DOHH2 (cell line): ENCODE measurements around the gene MLIP.

Experiments used
- H3F3A ChIP-seq: fragments of 200-600 bp; sonication (generic), shearing (Covaris generic); 2 replicates; pipeline ENCODE4 v1.6.0; 2016; ENCODE audit warnings: antibody characterized with exemption, mild to moderate bottlenecking; ENCODE audit not compliant: control insufficient read depth, insufficient read depth
- H3K27ac ChIP-seq: fragments of 200-600 bp; sonication (generic); 2 replicates; pipeline ENCODE4 v1.5.1; 2014; ENCODE audit warnings: low read depth, mild to moderate bottlenecking, low read length, moderate library complexity
- H3K27me3 ChIP-seq: fragments of 200-600 bp; sonication (generic); 2 replicates; pipeline ENCODE4 v1.6.1; 2014; ENCODE audit warnings: mild to moderate bottlenecking, low read length, mixed read lengths; ENCODE audit not compliant: control insufficient read depth
- H3K36me3 ChIP-seq: fragments of 200-600 bp; sonication (generic); 2 replicates; pipeline ENCODE4 v1.6.1; 2014; ENCODE audit warnings: mild to moderate bottlenecking, low read length, moderate library complexity, mixed read lengths; ENCODE audit not compliant: control insufficient read depth
- H3K4me1 ChIP-seq: fragments of 200-600 bp; sonication (generic); 2 replicates; pipeline ENCODE4 v1.6.1; 2014; ENCODE audit warnings: mild to moderate bottlenecking, low read length, mixed read lengths; ENCODE audit not compliant: control insufficient read depth
- H3K4me2 ChIP-seq: fragments of 200-600 bp; sonication (generic); 2 replicates; pipeline ENCODE4 v1.6.0; 2014; ENCODE audit warnings: mild to moderate bottlenecking, low read length, moderate library complexity
- H3K4me3 ChIP-seq: fragments of 200-600 bp; sonication (generic); 2 replicates; pipeline ENCODE4 v1.5.1; 2014; ENCODE audit warnings: mild to moderate bottlenecking, low read length, mixed read lengths
- H3K79me2 ChIP-seq: fragments of 200-600 bp; sonication (generic); 2 replicates; pipeline ENCODE4 v1.6.1; 2014; ENCODE audit warnings: mild to moderate bottlenecking, low read length, mixed read lengths; ENCODE audit not compliant: control insufficient read depth
- H3K9me2 ChIP-seq: fragments of 200-600 bp; sonication (generic); replicated peaks from 2 replicates; pipeline ENCODE4 v1.6.1; 2014; ENCODE audit warnings: mild to moderate bottlenecking, low read length, mixed read lengths; ENCODE audit not compliant: control insufficient read depth
- H3K9me3 ChIP-seq: fragments of 200-600 bp; sonication (generic); 2 replicates; pipeline ENCODE4 v1.6.1; 2014; ENCODE audit warnings: antibody characterized with exemption, low read length, mixed read lengths; ENCODE audit not compliant: control insufficient read depth, insufficient read depth
- H4K20me1 ChIP-seq: fragments of 200-600 bp; sonication (generic); 2 replicates; pipeline ENCODE4 v1.6.0; 2014; ENCODE audit warnings: low read depth, mild to moderate bottlenecking, antibody characterized with exemption, low read length, moderate library complexity; ENCODE audit not compliant: control insufficient read depth, insufficient read depth
- EZH2phosphoT487 ChIP-seq: fragments of 200-600 bp; sonication (generic); IDR thresholded peaks from 2 replicates; pipeline ENCODE4 v1.6.1; 2017; ENCODE audit warnings: borderline replicate concordance, mild to moderate bottlenecking, antibody characterized with exemption, low read length, moderate library complexity, mixed read lengths
- TF ChIP-seq, protein P1 (sequence below): fragments of 200-600 bp; sonication (generic); IDR thresholded peaks from one replicate; pipeline ENCODE4 v1.5.1; 2014; ENCODE audit warnings: antibody characterized with exemption, mild to moderate bottlenecking, low read depth, low read length; ENCODE audit not compliant: poor library complexity, severe bottlenecking

The MLIP gene

DNA sequence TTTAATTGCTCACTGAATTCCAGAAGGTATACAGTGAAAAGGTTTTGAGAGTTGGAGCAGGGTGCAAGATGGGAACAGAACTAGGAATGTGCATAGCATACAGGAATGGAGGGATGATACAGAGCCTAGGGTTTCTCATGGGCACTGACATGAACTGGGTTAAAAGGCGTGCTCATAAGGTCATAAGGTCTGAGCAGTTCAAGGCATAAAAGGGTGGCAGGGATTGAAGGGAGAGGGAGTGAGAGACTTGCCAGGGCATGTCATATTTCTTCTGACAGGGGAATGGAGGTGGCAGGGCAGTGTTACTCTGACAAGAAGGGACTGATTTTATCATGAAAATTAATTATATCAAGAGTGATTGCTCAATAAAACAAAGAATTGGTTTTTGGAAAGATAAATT lies 4.7 kb downstream of the MLIP start:
- no peaks in the 10 kb centered on the region for H3K27me3 ChIP-seq
- no peak overlapping the region for H3K27ac ChIP-seq
- no peaks in the 10 kb centered on the region for H3K79me2 ChIP-seq
- H4K20me1 ChIP-seq: no peaks in the 10 kb centered on the region
- H3K4me3 ChIP-seq: no peak overlapping the region
- H3K9me2 ChIP-seq: no peaks in the 10 kb centered on the region
- H3K9me3 ChIP-seq: no peaks in the 10 kb centered on the region; the same call in 1 of the 2 replicates
- H3K36me3 ChIP-seq: no peaks in the 10 kb centered on the region
- no peak overlapping the region for H3K4me2 ChIP-seq
- no peak for TF ChIP-seq EZH2phosphoT487
- TF ChIP-seq, protein P1, sequence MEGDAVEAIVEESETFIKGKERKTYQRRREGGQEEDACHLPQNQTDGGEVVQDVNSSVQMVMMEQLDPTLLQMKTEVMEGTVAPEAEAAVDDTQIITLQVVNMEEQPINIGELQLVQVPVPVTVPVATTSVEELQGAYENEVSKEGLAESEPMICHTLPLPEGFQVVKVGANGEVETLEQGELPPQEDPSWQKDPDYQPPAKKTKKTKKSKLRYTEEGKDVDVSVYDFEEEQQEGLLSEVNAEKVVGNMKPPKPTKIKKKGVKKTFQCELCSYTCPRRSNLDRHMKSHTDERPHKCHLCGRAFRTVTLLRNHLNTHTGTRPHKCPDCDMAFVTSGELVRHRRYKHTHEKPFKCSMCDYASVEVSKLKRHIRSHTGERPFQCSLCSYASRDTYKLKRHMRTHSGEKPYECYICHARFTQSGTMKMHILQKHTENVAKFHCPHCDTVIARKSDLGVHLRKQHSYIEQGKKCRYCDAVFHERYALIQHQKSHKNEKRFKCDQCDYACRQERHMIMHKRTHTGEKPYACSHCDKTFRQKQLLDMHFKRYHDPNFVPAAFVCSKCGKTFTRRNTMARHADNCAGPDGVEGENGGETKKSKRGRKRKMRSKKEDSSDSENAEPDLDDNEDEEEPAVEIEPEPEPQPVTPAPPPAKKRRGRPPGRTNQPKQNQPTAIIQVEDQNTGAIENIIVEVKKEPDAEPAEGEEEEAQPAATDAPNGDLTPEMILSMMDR: no peak
- H3K4me1 ChIP-seq: no peaks in the 10 kb centered on the region
- no peaks in the 10 kb centered on the region for H3F3A ChIP-seq

DNA sequence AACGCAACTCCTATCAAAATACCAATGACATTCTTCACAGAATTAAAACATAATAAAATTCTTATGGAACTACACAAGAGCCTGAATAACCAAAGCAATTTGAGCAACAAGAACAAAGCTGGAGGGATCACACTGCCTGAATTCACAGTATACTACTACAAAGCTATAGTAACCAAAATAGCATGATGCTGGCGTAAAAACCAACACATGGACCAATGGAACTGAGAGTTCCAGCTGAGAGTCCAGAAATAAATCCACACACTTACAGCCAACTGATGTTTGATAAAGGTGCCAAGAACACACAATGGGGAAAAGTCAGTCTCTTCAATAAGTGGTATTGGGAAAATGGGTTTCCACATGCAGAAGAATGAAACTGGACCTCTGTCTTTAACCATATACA lies 6.9 kb downstream of the MLIP start:
- Histone ChIP-seq H3F3A (no peaks in the 10 kb centered on the region), H3K4me3 (no peak overlapping the region), H3K36me3 (no peaks in the 10 kb centered on the region), H3K27ac (no peak overlapping the region), H3K9me3 (no peaks in the 10 kb centered on the region; the same call in 1 of the 2 replicates), H3K4me1 (no peaks in the 10 kb centered on the region), H3K27me3 (no peaks in the 10 kb centered on the region), H3K4me2 (no peak overlapping the region), H3K9me2 (no peaks in the 10 kb centered on the region), H4K20me1 (no peaks in the 10 kb centered on the region), H3K79me2 (no peaks in the 10 kb centered on the region)
- TF ChIP-seq, protein P1: no peak
- no peak for TF ChIP-seq EZH2phosphoT487

DNA sequence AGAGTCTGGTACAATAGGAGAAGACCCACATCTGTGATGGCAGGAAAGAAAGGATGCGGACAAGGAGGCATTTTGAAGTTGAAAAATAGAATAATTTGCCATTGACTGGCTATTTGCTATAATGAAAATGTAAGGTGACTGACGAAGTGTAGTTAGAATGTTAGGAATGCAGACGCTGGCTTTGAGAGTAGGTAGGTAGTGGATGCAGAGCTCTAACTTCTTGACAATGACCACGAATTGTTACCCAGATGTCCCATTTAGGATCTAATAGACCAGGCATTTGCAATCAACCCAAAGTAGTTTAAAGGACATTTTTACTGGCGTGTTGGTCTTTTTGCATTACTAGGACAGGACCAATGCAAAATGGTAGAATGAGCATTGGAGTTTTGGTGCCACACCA lies 14.2 kb downstream of the MLIP start:
- no peaks in the 10 kb centered on the region for H3K9me2 ChIP-seq
- H3K27me3 ChIP-seq: no peaks in the 10 kb centered on the region
- no peaks in the 10 kb centered on the region for H3K4me1 ChIP-seq
- H3K4me2 ChIP-seq: no peak overlapping the region
- H3K27ac ChIP-seq: no peak overlapping the region
- no peak overlapping the region for H3K4me3 ChIP-seq
- TF ChIP-seq EZH2phosphoT487: no peak
- TF ChIP-seq, protein P1: no peak
- no peaks in the 10 kb centered on the region for H3K9me3 ChIP-seq
- H3K36me3 ChIP-seq: no peaks in the 10 kb centered on the region
- H4K20me1 ChIP-seq: no peaks in the 10 kb centered on the region
- H3K79me2 ChIP-seq: no peaks in the 10 kb centered on the region
- H3F3A ChIP-seq: no peaks in the 10 kb centered on the region

DNA sequence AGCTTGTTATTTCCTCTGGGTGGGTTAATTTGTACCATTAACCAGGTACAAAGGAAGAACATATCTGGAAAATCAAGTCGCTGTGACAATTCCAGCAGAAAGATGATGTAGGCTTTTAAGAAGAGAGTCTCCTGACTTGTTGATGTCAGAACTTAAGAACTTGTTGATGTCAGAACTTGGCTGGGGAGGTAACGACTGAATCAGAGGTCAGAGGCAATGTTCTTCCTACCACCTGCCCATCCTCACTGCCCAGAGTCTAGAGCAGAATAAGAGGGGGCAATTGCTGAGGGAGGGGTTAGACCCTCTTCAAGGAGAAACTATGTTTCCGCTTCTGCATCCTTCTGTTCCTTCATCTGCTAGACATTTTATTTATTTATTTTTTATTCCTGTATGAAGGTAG lies 18.9 kb downstream of the MLIP start:
- H3K79me2 ChIP-seq: no peaks in the 10 kb centered on the region
- no peaks in the 10 kb centered on the region for H3F3A ChIP-seq
- H3K27ac ChIP-seq: no peak overlapping the region
- no peaks in the 10 kb centered on the region for H3K9me3 ChIP-seq
- no peaks in the 10 kb centered on the region for H3K36me3 ChIP-seq
- H4K20me1 ChIP-seq: no peaks in the 10 kb centered on the region
- no peaks in the 10 kb centered on the region for H3K9me2 ChIP-seq
- no peaks in the 10 kb centered on the region for H3K4me1 ChIP-seq
- H3K4me3 ChIP-seq: no peak overlapping the region
- no peak for TF ChIP-seq EZH2phosphoT487
- TF ChIP-seq, protein P1: no peak
- H3K4me2 ChIP-seq: no peak overlapping the region
- H3K27me3 ChIP-seq: no peaks in the 10 kb centered on the region
